GM12801 (cell line): ENCODE measurements around the gene HOXD9.

Experiments used
- TF ChIP-seq, protein P1 (sequence below): IDR thresholded peaks from one replicate; pipeline ENCODE4 v1.5.1; 2011; ENCODE audit warnings: control low read depth; ENCODE audit not compliant: insufficient read length; ENCODE audit errors: extremely low read depth

The HOXD9 gene

DNA sequence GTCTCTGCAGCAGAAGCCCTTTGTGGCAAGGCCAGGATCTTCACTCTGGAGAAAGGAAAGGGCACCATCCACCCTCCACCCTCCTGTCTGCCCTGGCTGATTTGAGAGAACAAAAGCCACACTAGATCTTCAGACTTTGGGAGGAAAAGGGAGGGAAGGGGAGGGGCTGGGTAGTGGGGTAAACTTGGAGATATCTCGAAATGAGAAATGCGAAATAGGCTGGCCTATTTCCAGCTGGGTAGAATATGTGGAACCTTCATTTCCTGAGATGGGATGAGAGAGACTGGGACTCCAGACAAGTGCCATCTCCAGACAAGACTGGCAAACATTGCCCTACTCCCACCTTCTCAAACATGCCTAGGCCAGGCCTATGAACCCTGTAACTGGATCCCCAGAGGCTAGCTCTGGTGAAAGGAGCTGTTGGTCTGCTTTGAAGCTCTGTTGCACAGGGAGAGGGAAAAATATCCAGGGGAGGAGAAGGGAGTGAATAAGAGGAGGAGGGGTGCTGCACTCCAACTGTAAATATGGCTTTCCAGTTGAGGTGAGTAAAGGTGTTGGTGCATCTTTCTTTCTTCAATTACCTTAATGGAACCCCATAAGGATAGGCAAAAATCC is 21.2 kb upstream of the HOXD9 start:
- TF ChIP-seq, protein P1, sequence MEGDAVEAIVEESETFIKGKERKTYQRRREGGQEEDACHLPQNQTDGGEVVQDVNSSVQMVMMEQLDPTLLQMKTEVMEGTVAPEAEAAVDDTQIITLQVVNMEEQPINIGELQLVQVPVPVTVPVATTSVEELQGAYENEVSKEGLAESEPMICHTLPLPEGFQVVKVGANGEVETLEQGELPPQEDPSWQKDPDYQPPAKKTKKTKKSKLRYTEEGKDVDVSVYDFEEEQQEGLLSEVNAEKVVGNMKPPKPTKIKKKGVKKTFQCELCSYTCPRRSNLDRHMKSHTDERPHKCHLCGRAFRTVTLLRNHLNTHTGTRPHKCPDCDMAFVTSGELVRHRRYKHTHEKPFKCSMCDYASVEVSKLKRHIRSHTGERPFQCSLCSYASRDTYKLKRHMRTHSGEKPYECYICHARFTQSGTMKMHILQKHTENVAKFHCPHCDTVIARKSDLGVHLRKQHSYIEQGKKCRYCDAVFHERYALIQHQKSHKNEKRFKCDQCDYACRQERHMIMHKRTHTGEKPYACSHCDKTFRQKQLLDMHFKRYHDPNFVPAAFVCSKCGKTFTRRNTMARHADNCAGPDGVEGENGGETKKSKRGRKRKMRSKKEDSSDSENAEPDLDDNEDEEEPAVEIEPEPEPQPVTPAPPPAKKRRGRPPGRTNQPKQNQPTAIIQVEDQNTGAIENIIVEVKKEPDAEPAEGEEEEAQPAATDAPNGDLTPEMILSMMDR = no peak

DNA sequence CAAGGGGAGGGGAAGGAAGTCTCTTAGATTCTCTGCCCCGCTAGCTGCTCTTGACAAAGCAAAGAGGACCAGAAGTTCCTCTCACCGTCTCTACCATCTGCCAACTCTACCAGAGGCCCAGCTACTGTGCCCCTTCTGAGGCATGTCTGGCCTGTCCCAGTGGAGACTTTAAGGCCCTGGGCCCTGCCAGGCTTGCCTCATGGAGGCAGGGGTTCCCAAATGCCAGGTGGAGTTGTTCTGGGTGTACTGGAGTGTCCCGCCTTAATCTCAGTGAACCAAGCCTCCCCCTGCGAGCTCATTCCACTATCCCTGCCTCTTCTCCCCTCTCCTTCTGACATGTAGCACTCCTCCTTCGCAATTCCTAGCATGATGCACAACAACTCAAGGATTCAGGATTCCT is 20.7 kb upstream of the HOXD9 start:
- TF ChIP-seq, protein P1 = no peak

DNA sequence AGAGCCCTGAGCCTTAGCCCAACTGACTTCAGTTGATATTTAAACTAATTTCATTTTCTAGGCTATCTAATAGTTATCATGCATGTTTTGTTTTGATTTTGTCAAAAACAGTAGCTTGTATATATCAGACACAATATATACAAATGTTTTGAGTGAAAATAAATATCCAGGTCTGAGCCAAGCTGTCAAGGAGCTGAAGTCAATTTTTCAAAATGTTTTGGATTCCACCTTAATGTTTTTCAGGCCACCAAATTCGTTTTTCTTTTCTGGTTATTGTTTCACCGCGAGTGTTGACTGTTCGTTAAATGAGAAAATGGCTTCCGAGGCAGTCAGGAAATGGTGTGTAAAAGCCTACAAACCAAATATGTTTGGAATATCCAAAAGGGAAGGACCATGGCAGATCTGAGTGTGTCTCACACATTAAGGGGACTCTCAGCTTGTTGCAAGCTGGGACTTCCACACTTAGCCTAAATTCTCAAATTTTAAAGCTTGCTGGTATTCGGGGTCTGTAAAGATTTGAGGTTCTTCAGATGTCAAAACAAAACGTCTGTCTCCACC is 20.1 kb upstream of the HOXD9 start:
- TF ChIP-seq, protein P1 = no peak

DNA sequence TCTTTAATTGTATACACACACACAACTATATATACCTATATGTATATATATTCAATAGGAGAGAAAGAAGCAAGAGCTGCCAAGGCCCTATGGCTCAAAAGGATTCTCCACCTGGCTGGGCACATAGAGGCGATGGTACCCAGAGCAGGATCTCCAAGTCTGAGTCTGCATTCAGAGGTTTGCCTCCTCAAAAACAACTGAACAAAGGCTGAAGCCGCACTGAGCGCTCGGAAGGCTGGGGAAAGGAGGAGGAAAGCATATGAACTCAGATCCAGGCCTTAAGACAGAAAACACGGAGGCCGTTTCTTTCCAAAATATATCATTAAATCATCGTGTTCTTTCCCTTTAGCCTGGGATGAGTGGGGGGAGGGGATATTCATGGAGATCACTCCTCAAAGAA is 19.3 kb upstream of the HOXD9 start:
- TF ChIP-seq, protein P1 = no peak

DNA sequence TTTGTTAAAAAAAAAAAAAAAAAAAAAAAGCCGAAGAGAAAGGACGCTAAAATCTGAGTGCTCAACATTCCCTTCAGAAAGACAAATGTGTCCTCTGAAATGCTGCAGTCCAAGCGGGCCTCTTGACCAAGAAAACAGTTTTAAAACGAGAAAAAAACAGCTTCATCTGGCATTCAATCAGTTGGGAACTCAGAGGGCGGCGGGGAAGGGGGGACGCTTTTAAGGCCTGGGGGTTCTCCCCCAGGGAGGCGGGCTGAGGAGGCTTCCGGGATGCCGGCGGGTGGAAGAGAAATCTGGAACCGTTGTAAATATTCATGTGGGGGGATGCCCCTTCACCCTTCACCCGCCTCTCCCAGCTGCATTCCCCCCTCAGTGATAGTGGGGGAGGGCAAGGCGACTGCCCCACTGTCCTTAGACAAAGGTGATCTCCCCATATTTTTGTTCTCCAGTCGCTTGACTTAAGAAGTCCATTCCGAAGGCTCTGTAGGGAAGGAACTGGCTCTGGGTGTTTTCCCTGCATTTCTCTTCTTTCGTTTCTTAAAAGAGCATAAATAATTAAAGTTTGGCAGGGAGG is 18.7 kb upstream of the HOXD9 start:
- TF ChIP-seq, protein P1 = no peak

DNA sequence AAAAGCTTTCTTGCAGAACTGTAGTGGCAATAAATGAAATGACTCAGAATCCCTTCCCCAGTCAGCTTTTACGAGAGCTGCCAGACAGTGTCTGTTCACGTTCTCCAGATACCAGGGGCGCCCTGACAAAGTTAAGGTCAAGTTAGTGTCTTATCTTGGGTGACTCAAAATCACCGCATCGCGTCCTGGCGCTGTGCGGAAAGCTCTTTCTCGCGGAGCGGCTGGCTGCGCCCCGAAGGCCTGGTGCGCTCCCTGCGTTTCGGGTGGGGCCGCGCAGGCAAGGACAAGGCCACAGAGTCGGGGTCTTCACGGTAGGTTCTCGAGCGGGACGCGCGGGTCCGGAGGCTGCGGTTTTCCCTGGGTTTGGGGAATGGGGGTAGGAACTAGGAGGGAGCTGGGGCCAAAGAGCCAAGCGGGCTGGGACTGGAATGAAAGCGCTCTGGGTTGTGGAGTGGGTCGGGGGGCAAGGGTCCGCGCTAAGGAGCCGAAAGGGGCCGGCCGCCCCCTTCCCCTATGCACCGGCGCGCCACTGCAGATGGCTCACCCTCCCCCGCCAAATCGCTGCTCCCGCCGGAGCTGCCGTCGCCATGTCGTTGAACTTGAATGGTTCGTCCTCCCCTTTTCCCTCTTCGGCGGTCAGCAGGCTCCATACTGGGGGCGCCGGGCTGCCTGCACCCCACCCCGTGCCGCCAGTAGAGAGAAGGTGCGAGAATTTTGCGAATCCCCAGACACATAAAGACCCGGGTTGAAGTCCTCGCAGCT is 18.0 kb upstream of the HOXD9 start:
- TF ChIP-seq, protein P1 = no peak

DNA sequence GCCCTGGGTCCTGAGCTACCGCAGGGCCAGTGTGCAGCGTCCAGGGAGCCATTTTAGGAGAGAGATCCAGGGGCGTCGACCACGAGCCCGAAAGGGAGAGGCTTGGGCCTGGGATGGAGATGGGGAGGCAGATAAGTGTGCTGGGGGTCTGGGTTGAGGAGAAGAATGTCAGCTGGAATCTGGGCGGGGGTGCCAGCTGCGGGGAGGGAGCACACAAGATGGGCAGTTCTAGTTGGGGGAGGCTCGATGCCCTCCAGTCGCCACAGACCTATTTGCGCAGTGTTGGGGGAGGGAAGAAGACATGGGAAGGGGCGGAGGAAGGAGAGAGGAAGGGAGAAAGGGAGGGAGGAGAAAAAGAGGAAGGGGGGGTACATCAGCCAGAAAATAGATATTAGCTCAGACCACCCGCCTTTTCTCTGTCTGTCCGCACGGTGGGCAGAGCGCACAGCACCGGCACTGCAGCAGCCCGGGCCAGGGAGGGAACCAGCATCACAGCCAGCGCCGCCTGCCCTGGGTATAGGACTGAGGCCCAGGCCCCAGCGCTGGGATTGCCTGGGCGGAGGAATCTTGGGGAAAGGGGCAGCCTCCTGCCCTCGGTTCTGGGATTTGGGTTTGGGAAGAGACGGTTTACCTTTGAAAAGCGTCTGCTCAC is 17.3 kb upstream of the HOXD9 start:
- TF ChIP-seq, protein P1 = no peak
